ENCODE measurements around the gene GABRR3.

DNA sequence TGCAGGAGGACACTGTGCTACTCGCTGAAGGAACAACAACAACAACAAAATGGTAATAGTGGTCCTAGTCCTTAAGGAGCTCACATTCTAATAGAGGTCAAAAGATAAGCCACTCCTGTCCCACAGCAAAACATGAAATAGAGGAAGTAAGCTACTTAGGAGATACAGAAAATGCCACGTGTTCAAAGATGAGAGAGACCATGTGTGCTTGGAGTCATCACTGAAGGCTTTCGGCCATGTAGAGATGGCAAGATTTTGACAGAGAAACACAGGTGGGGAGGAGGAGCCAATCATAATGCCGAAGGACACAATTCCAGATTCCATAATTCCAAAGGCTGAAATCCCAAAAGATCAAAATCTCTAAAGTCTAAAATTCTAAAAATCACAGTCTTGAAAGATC is 38.1 kb downstream of the GABRR3 start:
- TF ChIP-seq, protein P1, sequence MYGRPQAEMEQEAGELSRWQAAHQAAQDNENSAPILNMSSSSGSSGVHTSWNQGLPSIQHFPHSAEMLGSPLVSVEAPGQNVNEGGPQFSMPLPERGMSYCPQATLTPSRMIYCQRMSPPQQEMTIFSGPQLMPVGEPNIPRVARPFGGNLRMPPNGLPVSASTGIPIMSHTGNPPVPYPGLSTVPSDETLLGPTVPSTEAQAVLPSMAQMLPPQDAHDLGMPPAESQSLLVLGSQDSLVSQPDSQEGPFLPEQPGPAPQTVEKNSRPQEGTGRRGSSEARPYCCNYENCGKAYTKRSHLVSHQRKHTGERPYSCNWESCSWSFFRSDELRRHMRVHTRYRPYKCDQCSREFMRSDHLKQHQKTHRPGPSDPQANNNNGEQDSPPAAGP (tag by site-specific recombination; IDR thresholded peaks at IDR 0.05), result no peak
- no peak for TF ChIP-seq MYNN (tag by site-specific recombination; IDR thresholded peaks at IDR 0.05; ENCODE audit: borderline replicate concordance)
- TF ChIP-seq, protein P2, sequence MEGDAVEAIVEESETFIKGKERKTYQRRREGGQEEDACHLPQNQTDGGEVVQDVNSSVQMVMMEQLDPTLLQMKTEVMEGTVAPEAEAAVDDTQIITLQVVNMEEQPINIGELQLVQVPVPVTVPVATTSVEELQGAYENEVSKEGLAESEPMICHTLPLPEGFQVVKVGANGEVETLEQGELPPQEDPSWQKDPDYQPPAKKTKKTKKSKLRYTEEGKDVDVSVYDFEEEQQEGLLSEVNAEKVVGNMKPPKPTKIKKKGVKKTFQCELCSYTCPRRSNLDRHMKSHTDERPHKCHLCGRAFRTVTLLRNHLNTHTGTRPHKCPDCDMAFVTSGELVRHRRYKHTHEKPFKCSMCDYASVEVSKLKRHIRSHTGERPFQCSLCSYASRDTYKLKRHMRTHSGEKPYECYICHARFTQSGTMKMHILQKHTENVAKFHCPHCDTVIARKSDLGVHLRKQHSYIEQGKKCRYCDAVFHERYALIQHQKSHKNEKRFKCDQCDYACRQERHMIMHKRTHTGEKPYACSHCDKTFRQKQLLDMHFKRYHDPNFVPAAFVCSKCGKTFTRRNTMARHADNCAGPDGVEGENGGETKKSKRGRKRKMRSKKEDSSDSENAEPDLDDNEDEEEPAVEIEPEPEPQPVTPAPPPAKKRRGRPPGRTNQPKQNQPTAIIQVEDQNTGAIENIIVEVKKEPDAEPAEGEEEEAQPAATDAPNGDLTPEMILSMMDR (tag by site-specific recombination; IDR thresholded peaks at IDR 0.05), result no peak
- TF ChIP-seq GLI4 (tag by site-specific recombination; IDR thresholded peaks at IDR 0.05), result no peak
- no peak for TF ChIP-seq ZNF335 (tag by site-specific recombination; conservative IDR thresholded peaks at IDR 0.05)
- no peak for TF ChIP-seq ZNF677 (tag by site-specific recombination; IDR thresholded peaks at IDR 0.05)

Data from HEK293 (cell line).